Smooth muscle cell (in vitro differentiated cells): ENCODE results near the gene OGDHL. TPM values are rescaled to one million over a fixed set of nuclear protein-coding genes. Genes with fewer than 3 reads are reported as not detected.

Experiments
- DNase-seq: peaks from one replicate; lab custom pipeline; 2025; ENCODE audit not compliant: unreplicated experiment; lab: John Stamatoyannopoulos, UW
- H2AFZ ChIP-seq: fragments of 200-600 bp; sonication (generic); 2 replicates; pipeline ENCODE4 v1.6.0; 2016; ENCODE audit warnings: antibody characterized with exemption, low read depth, mild to moderate bottlenecking
- H3F3A ChIP-seq: fragments of 200-600 bp; sonication (generic); 2 replicates; pipeline ENCODE4 v1.6.0; 2017; ENCODE audit warnings: antibody characterized with exemption, low read depth
- H3K27ac ChIP-seq: fragments of 200-600 bp; sonication (generic); 2 replicates; pipeline ENCODE4 v1.5.1; 2016; ENCODE audit warnings: low read depth, mild to moderate bottlenecking
- H3K27me3 ChIP-seq: fragments of 200-600 bp; sonication (generic); 2 replicates; pipeline ENCODE4 v1.6.1; 2016; ENCODE audit warnings: low read depth, mild to moderate bottlenecking
- H3K36me3 ChIP-seq: fragments of 200-600 bp; sonication (generic); 2 replicates; pipeline ENCODE4 v1.5.1; 2016; ENCODE audit warnings: low read depth
- H3K4me1 ChIP-seq: fragments of 200-600 bp; sonication (generic); 2 replicates; pipeline ENCODE4 v1.5.1; 2016; ENCODE audit warnings: low read depth
- H3K4me2 ChIP-seq: fragments of 200-600 bp; sonication (generic); 2 replicates; pipeline ENCODE4 v1.6.0; 2016; ENCODE audit warnings: mild to moderate bottlenecking
- H3K4me3 ChIP-seq: fragments of 200-600 bp; sonication (generic); 2 replicates; pipeline ENCODE4 v1.5.1; 2016; ENCODE audit warnings: mild to moderate bottlenecking
- H3K79me2 ChIP-seq: fragments of 200-600 bp; sonication (generic); 2 replicates; pipeline ENCODE4 v1.6.0; 2016; ENCODE audit warnings: low read depth, mild to moderate bottlenecking
- H3K9ac ChIP-seq: fragments of 200-600 bp; sonication (generic); 2 replicates; pipeline ENCODE4 v1.6.0; 2016; ENCODE audit warnings: low read depth
- H3K9me3 ChIP-seq: fragments of 200-600 bp; sonication (generic); replicated peaks from 2 replicates; pipeline ENCODE4 v1.5.1; 2016; ENCODE audit warnings: low read depth
- H4K20me1 ChIP-seq: fragments of 200-600 bp; sonication (generic); 2 replicates; pipeline ENCODE4 v1.6.0; 2016; ENCODE audit warnings: low read depth
- CTCF ChIP-seq: fragments of 200-600 bp; sonication (generic); IDR thresholded peaks from 2 replicates; pipeline ENCODE4 v1.5.1; 2017; ENCODE audit warnings: borderline replicate concordance, mild to moderate bottlenecking, antibody characterized with exemption; ENCODE audit not compliant: insufficient read depth, poor library complexity, severe bottlenecking
- WGBS: methylation state at CpG from one replicate; pipeline ENCODE4 v1.1.7; 2016; ENCODE audit warnings: low lambda C conversion rate; 5-methylcytosine and 5-hydroxymethylcytosine counted together
- polyA plus RNA-seq: library from polyadenylated mRNA; unstranded; fragments of >200 nt; fragmentation: Nextera tagmentation; extraction: Ambion mirVana; gene quantifications from 2 replicates; pipeline ENCODE4 v1.2.1, GENCODE V29; 2016
- total RNA-seq: library from RNA; depleted of rRNA; stranded (reverse); fragments of >200 nt; gene quantifications from 2 replicates; pipeline ENCODE4 v1.2.3, GENCODE V29; 2014

The OGDHL gene
- total and polyA plus RNA-seq, 2 experiments from 2014 or later: 1.3 to 1.7 TPM

GRCh38 chr10:49742683-49743463, 19.2 kb downstream of the OGDHL start:
- Histone ChIP-seq H4K20me1 (no peaks in the 10 kb centered on the region), H2AFZ (no peak overlapping the region), H3K79me2 (no peaks in the 10 kb centered on the region), H3K9me3 (no peaks in the 10 kb centered on the region), H3K4me3 (no peak overlapping the region), H3K27ac (no peak overlapping the region), H3K36me3 (no peaks in the 10 kb centered on the region), H3F3A (no peaks in the 10 kb centered on the region), H3K27me3 (no peaks in the 10 kb centered on the region), H3K4me1 (no peaks in the 10 kb centered on the region), H3K4me2 (no peak overlapping the region), H3K9ac (no peak overlapping the region)
- no peak for DNase-seq
- TF ChIP-seq CTCF: no peak
- WGBS: 90% methylated on average over 23 of the region's 23 CpGs

- Histone ChIP-seq H4K20me1 (no peaks in the 10 kb centered on the region), H3K4me2 (no peak overlapping the region), H3K27me3 (no peaks in the 10 kb centered on the region), H3K27ac (no peak overlapping the region), H3F3A (no peaks in the 10 kb centered on the region), H3K4me1 (no peaks in the 10 kb centered on the region), H3K4me3 (no peak overlapping the region), H3K36me3 (no peaks in the 10 kb centered on the region), H2AFZ (no peak overlapping the region), H3K79me2 (no peaks in the 10 kb centered on the region), H3K9ac (no peak overlapping the region), H3K9me3 (no peaks in the 10 kb centered on the region)
- 84% methylated on average over 7 of the region's 7 CpGs for WGBS
- no peak for DNase-seq
- TF ChIP-seq CTCF: no peak
These were observed 20.8 kb downstream of the OGDHL start for GRCh38 chr10:49741108-49741995.

- no peak for TF ChIP-seq CTCF
- Histone ChIP-seq H3K9me3 (no peaks in the 10 kb centered on the region), H2AFZ (no peak overlapping the region), H3K9ac (no peak overlapping the region), H3K4me1 (no peaks in the 10 kb centered on the region), H3K27me3 (no peaks in the 10 kb centered on the region), H3F3A (no peaks in the 10 kb centered on the region), H3K79me2 (no peaks in the 10 kb centered on the region), H3K4me2 (no peak overlapping the region), H3K27ac (no peak overlapping the region), H3K4me3 (no peak overlapping the region), H3K36me3 (no peaks in the 10 kb centered on the region), H4K20me1 (no peaks in the 10 kb centered on the region)
- DNase-seq: no peak
- 93% methylated on average over 16 of the region's 16 CpGs for WGBS
These were observed 21.6 kb downstream of the OGDHL start for GRCh38 chr10:49740346-49741107.
